GM21619 (cell line): Measurements from ENCODE around the gene VSTM5.

Source experiments
- ATAC-seq: cut with Tn5 transposase; IDR thresholded peaks from one replicate; pipeline ENCODE4 v1.9.1; 2021; ENCODE audit not compliant: unreplicated experiment

Gene VSTM5

DNA sequence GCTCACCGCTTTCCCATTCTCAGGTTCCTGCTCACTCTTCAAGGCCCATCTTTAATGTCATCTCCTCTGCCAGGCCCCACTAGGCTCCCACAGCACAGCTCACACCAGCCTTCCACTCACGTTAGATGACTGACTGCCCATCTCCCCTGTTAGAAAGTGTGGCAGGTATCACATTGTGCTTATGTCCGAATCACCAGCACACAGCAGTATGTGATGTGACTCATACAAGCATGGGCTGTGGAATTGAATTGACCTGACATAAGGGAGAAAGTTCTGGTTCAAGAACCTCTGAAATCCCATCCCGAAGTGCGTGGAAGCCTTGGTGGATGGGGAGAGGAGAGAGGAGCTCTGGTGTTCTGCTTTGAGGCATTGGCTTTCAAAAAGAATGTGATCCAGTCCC lies 6.5 kb downstream of the VSTM5 start:
- no peak for ATAC-seq

DNA sequence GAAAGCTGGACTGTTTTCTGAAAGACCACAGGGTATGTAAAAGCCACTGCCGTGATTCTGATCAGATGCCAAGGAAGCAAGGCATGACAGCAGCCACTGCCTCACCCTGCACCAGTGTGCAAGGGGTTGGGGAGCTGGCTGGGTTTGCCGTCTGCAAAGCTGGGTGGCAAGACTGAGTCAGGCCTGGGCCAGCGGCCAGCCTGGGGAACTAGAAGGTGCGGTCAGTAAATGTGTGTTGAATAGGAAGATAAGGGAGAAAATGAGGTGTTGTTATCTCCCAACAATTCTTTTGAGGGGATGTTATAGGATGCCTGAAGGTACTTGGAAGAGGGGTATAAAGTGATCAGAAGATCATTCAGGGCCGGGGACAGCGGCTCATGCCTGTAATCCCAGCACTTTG lies 8.0 kb downstream of the VSTM5 start:
- no peak for ATAC-seq

DNA sequence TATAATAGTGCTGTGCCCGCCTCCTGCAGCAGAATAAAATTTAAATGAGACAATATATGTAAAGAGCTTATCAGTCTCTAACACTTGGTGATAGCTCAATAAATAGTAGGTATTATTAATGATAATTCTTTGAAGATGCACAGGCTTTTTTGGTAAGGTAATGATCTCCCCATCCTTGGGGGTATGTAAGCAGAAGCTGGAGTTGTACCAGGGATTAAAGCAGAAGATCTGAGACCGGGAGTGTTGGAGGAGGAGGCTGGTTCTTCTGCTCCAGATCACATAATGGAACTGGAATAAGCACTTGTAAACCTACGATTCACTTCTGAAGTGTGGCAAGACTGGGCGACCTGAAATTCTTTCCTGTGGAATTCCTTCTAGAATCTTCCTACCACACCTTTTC lies 8.4 kb downstream of the VSTM5 start:
- ATAC-seq: no peak

DNA sequence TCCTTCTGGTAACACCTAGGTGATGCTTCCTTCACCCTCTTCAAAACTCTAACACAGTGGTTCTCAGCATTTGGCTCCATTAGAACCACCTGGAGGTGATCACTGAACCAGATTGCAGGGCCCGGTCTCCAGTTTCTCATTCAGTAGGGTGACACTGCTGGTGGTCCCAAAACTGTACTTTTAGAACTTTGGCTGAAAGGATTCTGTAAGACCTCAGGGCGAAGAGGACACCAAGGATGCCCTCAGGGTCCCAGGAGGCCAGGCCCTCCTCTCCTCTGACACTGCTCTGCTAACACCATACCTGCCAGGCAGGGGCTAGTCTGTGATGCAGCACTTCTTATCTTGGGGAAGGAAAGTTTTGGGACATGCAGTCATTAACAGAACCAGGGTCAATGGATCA lies 9.0 kb downstream of the VSTM5 start:
- no peak for ATAC-seq

DNA sequence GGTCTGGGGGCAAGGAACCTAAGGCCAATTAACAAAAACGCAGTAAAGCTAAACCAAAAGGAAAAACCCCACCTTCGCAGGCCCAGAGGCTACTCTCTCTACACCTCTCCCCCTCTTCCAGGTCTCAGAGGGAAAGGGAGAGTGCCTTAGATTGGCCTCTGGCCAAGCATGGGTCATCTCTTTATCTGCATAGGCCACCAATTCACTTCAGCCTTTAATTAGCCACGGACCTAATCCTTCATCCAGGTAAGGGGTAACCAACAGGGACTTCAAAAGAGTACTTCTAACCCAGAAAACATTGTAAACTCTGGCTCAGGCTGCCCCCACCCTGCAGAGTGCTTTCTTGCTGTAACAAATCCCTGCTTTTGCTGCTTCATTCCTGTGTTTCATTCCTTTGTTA lies 9.4 kb downstream of the VSTM5 start:
- ATAC-seq: no peak

DNA sequence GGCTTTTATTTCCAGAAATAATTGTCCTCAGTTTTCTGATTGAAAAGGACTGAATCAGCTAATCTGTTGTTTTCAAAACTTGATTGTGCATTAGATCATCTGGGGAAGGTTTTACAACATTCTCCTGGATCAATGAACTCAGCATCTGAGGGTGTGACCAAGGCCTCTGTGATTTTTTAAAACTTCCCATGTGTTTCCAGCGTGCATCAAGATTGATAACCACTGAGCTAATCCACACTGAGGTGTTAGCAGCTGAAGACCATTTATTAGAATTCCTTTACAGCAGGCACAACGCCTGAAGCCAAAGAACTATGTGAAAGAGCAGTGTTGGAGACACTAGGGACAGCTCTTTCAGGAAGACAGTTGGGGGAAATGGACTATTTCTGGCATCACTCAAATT lies 10.2 kb downstream of the VSTM5 start:
- ATAC-seq: no peak

DNA sequence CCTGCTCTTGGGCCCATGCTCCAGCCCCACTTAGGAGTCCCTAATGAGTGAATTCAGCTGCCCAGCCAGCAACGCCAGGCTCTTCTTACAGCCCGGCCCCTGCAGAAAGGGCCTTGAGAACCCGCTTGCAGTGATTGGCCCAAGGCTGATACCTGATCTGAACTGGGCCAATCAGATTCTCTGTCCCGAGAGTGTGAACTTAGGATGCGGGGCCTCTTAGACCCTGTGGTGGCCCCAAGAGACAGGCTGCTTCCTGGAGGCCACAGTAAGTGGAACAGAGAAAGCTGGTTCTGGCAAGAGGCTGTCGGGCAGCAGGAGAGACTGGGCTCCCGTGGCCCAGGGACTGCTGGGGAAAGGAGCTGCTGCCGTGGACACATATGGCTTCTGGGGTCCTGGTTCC lies 11.5 kb downstream of the VSTM5 start:
- ATAC-seq: no peak

DNA sequence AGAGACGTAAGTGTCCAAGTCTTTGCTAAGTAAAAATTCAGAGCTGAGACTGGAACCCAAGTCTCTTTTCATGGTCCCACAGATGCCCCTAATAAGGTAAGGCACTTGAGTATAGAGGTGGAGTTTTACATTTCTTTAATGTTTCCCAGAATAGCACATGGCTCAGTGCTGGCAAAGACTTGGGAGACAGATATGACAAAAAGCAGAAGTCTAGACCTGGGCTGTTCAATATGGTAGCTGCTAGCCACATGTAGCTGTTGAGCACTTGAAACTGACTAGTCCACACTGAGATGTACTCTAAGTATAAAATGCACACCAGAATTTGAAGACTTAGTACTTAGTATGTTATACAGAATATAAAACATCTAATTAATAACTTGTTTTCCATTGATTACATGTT lies 17.6 kb downstream of the VSTM5 start:
- no peak for ATAC-seq

DNA sequence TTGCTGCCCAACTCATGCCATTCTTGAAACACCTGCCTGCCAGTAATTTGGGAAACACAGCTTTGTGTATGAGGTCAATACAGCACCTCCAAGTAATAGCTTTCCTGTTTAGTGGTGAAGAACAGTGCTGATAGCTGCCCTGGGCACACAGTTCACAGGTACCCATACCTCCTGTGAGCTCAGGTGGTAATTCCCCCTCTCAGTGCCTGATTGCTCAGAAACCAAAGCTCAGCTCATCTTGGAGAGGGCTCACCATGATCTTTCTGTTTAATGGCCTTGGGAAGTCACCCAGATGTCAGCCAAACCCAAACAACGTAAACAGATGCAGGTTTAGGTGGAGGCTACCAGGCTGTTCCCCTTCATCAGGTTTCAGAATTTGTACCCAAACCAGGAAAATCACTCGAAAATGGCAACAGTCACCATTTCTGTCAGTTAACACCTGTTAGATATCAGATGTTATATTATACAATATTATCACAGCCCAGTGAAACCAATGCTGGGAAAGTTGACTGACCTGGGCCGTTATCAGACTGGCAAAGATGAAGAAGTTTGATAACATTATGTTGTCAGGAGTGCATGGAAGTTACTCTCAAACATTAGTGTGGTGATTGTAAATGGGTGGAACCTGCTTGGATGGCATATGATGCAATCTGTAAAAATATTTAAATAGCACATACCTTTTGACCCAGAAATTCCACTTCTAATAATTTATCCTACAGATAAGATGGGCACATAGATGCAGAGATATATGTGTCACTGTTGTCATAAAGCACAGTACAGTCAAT lies 18.9 kb downstream of the VSTM5 start:
- ATAC-seq: no peak

DNA sequence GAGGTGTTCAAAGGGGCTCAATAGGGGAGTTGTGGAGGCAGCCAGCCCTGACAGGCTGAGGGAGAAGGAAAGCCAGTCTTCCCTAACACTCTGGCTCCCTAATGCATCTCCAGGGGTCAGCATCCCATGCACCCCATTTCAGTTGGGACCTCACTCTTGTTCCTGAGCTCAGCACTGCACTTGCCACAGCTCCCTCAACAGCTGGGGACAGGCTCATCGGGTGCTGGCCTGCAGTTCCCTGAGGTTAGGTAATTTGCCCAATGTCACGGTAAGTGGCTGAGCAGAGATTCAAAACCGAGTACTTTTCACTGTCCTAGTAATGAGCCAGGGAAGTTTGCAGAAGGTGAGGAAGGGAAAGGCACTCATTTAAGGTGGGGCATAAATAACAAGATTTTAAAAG lies 20.8 kb downstream of the VSTM5 start:
- no peak for ATAC-seq

DNA sequence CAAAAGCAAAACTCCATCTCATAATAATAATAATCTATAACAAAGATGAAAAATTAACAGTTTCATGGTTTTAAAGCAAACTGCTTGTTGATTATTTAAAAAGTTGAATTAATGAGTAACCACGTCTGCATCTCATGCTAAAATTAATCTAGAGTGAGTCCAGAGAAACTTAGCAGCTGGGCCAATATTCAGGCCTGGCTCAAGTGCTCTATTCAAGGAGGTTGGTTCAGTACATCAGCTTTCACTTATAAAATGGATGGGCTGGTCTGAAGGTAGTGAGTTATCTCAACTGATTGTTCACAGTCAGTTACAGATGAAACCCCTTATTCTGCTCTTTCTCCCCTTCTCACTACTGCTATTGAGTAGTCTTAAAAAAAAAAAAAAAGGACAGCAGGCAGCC lies 23.1 kb downstream of the VSTM5 start:
- no peak for ATAC-seq

DNA sequence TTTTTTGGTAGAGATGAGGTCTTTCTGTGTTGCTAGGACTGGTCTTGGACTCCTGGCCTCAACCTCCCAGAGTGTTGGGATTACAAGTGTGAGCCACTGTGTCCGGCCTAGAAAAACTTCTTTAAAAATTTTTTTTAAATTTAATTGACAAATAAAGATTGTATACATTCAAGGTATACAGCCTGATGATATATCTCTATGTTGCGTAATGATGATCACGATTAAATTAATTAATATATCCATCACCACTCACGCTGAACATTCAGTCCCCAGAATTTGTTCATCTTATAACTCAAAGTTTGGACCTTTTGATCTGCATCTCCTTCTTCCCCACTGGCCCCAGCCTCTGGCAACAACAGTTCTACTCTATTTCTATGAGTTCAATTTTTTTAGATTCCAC lies 27.2 kb downstream of the VSTM5 start:
- no peak for ATAC-seq

DNA sequence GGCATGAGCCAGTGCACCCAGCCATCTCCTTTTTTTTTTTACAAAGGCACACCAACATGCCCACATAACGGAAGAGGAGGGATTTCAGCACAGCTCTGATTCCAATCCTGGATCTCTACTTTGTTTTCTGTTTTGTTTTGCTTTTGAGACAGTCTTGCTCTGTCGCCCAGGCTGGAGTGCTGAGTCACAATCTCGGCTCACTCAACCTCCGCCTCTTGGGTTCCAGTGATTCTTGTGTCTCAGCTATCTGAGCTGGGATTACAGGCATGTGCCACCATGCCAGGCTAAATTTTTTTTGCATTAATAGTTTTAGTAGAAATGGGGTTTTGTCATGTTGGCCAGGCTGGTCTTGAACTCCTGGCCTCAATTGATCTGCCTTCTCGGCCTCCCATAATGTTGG lies 28.1 kb downstream of the VSTM5 start:
- ATAC-seq: no peak

DNA sequence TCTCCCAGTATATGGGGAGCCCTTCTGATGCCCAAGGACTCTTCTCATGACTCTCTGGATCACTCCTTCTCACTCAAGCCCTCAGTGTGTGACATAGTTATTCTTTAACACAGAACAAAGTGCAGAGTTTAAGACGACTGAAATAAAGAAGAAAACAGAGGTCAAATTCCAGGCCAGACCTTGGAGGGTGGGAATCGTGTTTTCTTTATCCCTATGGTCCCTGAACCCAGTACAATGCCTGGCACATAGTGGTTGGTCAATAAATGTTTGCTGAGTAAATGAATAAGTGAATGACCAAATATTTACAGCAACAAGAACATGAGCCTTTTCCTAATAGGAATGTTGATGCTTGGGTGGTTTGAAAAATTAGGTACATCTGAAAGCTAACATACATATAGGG lies 28.8 kb downstream of the VSTM5 start:
- no peak for ATAC-seq

DNA sequence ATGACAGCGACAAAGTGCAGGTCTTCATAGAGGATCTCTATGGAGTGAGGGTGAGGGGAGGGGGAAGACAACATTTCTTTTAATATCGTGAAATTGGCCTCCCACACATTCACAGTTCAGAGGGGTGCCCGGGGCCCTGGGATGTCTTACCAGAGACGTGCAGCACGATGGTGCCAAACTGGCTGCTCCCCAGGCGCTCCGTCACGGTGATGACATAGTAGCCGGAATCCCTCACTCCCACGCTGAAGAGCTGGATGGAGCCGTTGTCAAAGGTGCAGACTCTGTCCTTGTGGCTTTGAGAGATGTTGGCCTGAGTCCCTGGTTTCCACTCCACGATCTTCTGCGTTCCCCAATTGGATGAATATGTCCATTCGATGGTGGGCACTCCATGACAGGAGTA lies 29.6 kb downstream of the VSTM5 start:
- no peak for ATAC-seq

DNA sequence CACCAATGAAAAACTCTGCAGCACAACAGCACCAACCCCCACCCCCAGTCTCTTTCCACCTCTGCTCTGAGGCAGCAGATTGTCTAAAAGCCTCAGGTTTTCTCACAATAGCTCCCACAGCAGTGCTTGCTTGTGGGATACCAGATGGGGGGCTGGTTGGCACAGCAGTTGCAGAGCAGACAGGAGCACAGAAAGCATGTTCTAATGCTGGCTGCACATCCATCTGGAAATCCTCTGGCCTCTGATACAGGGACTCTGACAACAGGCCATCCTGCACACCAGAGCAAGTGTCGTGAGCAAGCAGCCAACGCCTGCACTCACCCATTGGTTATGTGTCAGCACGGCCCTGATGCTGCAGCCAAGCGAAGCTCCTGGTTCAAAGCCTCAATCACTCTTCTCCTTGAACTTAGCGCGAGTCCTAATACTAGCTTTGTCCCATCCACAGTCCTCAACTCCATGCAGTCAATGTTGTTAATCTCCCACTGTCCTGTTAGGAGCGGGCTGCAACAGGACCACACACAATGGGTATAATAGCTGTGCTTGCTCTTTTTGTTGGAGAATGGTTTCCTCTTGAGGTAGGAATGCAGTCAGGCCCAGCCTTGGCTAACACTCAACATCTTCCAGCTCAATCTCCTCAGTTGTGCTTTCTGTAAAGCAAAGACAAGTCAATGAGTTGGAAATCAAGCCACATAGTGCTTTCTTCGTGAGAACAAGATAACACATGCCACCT lies 30.3 kb downstream of the VSTM5 start:
- ATAC-seq: no peak

DNA sequence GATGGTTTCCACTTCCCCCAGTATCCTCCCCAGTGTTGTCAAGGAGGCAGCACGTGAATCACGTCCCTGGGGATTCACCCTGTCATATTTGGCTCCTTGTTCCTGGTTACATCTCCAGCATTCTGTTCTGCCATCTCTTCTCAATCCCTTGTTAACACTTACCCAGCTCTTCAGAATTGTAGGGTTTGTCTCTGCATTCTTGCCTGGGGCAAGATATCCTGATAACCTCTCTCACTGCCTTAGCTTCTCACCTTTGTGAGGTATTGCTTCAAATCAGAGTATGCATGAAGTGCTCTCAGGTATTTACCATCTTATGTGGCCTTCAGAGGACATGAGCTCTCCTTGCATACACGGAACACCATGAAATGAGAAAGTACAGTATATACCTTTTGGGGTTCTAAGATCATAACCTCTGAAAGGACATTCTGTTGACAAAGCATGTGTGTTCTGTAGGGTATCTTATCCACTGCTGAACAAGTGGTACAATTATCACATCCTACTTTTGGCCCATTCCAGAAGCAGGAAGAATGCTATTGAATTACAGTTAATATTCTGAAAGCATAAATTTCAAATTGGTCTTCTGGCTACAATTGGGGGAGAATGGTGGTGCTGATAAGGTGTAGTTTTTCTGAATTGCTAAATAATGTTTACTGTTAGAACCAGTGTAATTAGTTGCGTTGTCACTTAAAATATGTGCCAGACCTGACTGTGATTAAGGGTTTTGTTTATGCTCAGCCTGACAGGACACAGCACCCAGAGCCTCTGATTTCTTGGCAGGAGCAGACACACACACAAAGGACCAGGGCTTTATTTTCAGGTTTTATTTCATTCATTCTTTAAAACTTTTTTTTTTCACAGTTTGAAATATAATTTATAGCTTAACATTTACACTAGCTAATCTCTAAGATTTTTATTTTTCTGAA lies 32.7 kb downstream of the VSTM5 start:
- no peak for ATAC-seq

DNA sequence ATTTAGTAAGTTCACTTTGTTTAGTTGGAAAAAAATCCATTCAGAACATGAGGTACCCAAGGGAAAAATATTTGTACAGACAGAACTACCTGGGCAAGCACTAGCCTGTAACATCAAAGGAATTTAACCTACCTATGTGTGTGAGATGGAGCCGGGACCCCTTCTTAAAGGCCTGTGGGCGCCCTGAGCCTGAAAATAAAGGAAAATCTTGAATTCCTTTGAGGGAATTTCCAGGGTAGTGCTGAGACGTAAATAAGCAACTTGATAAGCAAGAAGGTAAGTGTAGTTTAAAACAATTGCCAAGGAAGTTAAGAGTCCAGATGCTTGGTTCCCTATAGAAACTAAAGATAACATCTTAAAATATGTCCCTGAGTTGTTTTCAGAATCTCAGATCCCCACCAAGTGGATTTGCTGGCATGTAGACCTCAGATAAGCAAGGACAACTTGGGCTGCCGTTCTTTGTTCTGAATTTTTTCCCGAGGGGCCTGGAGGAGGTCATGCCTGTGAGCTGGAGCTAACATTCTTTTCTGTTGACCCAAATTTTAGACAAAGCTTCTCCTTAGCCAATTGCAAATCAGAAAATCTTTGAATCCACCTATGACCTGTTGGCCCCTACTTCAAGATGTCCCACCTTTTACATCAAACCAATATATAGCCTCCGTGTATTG lies 35.3 kb downstream of the VSTM5 start:
- no peak for ATAC-seq

DNA sequence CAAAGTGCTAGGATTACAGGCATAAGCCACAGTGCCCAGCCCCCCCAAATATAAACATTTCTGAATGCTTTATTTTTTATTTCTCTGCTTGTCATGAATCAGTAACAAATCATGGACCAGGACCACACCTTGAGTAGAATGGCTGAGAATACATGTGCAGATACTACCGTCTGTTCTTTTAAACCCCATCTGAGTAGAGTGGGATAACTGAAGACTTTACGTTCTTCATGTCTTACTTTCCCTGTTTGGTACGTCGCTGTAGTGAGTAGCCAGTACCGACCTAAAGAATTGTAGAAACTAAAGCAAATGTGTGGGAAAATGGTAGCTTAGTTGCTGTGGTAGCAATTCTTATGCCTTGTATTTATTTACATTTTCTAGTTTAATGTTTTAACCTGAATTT lies 36.4 kb downstream of the VSTM5 start:
- ATAC-seq: no peak

DNA sequence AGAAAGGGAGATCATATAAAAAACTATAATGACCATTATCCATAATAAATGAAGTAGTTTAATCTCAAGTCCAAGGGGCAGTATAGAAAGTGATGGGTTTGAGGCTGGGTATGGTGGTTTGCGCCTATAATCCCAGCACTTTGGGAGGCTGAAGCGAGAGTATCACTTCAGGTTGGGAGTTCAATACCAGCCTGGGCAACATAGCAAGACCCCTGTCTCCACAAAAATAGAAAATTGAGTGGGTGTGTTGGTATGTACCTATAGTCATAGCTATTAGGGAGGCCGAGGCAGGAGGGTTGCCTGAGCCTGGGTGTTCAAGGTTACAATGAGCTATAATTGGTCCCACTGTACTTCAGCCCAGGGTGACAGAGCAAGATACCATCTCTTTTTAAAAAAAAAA lies 42.4 kb downstream of the VSTM5 start:
- ATAC-seq: no peak

DNA sequence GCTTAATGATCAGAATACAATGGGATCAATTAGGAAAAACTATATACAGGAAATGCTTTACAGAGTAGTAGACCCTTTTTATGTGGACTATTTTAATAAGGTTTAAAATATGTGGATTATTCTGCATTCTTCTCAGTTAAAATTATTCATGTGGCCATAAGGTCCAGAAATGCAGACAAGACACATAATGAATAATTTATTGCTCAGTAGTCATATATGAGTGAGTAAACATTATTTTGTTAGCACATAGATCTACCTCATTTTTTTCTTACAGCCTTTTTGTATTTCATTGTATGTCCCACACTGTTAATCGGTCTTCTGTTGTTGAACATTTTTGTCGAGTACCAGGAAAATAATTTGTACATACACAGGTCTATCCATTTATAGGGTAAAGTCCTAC lies 45.5 kb downstream of the VSTM5 start:
- ATAC-seq: no peak
